Peyer's patch (tissue), 4 donors: ENCODE data around the gene MYD88.
A peak's percentile ranks its signal among the peaks of the same experiment; 100 is the strongest.

Experiments
- POLR2A ChIP-seq, 2 donors: fragments of 450-650 bp; IDR thresholded peaks; one replicate each; pipeline ENCODE4 v1.5.1; 2017; ENCODE audit warnings: antibody characterized with exemption in 2 of 2, mild to moderate bottlenecking in 2 of 2, moderate library complexity in 2 of 2
- TF ChIP-seq, protein P1 (sequence below), 6 experiments: fragments of 450-650 bp in 4 of 6; fragments of 200-600 bp in 2 of 6; sonication (generic) in 1 of 6; IDR thresholded peaks; one replicate each; pipeline ENCODE4 v1.5.1; 2017 to 2019; ENCODE audit warnings: antibody characterized with exemption in 6 of 6, mild to moderate bottlenecking in 3 of 6, moderate library complexity in 1 of 6

DNA sequence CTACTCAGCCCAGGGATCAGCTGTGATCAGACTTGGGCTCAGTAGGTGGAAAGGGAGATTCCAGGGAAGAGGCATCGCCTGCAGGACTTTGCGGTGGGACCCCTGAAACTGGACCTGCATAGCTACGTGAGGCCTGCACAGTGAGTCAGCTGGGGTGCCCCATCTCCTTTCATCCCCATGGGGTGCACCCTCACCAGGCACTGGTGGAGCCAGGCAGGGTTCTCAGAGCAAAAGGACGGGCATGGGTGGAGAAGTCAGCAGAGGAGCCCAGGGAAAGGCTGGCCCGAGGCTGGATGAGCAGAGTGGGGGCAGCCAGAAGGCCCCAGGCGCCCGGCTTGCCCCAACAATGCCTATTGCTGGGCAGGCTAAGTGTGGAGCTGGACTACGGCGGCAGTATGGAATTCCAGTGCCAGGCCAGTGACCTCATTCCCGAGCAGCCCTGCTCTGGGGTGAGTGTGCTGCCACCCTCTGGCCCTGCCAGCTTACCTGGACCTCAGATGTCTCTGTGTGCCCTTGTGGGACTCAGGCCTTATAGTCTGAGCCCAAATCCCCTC lies 21.2 kb upstream of the MYD88 start:
- TF ChIP-seq, protein P1, sequence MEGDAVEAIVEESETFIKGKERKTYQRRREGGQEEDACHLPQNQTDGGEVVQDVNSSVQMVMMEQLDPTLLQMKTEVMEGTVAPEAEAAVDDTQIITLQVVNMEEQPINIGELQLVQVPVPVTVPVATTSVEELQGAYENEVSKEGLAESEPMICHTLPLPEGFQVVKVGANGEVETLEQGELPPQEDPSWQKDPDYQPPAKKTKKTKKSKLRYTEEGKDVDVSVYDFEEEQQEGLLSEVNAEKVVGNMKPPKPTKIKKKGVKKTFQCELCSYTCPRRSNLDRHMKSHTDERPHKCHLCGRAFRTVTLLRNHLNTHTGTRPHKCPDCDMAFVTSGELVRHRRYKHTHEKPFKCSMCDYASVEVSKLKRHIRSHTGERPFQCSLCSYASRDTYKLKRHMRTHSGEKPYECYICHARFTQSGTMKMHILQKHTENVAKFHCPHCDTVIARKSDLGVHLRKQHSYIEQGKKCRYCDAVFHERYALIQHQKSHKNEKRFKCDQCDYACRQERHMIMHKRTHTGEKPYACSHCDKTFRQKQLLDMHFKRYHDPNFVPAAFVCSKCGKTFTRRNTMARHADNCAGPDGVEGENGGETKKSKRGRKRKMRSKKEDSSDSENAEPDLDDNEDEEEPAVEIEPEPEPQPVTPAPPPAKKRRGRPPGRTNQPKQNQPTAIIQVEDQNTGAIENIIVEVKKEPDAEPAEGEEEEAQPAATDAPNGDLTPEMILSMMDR (IDR thresholded peaks at IDR 0.05): peak in 1 of 6 experiments; percentile 16
- no peak for TF ChIP-seq POLR2A (IDR thresholded peaks at IDR 0.05)
